ENCODE data around the gene RPS6KA2. TPM values are rescaled to one million over a fixed set of nuclear protein-coding genes. Genes with fewer than 3 reads are reported as not detected.

RPS6KA2 gene
- total RNA-seq, 1 donor from 2014 or later: 36.1 TPM

DNA sequence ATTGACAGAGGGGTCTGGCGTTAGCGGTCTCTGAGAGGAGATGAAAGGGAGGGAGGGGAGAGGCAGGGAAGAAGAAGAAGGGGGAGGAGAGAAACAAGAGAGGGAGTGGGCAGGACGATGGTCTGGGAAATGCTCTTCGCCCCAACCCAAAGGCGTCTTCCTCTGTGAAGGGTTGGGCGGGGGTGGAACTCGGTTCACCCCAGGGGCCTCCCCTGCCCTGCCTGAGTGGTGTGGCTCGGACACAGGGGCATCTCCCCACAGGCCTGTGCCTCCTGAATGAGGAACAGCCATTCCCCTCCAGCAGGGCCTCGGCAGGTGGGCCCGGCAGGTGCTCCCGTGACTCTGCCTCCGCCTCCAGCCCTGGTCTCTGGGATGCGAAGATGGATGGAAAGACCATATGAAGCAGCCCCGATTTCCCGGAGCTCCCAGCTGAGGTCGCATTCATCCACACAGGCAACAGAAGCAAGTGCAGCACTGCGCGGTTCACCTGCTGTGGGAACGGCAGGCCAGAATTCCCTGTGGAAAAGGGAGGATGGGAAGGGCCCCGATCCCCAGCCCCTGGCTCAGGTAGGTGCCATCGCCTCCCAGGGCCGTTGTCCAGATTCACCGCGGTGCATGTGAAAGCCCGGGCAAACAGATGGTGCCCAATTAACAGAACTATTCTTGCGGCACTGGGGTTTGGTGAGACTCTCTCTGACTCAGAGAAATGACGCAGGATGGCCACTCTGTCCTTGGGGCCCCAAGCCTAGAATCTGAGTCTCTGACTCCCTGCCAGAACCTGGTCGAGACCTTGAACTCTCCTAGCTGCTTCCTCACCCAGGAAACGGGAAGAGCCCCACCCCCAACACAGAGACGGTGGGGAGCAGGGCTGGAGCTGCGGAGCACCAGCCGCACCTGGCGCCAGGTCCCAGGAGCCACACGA is 29.4 kb upstream of the RPS6KA2 start:
- no peak for DNase-seq (ENCODE audit: low spot score)

DNA sequence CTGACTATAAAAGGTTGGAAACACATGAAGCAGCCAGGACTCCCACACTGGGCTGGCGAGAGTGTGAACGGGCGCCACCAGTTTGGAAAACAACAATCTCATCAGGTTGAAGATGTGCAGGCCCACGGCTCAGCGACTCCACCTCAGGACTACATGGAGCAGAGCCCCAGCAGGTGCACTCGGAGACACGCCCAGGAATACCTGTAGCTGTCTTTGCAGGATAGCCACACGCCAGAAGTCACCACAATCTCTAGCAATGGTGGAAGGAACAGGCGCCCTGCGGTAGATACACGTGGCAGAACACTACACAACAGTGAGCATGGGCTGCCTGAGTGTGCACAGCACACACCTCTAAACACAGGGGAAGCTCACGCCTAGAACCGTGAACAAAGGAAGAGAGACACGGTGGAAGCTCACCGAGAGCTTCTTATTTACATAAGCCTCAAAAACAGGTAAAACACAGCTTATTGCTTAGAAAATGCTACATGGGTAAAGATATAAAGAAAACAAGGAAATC is 28.7 kb upstream of the RPS6KA2 start:
- DNase-seq (ENCODE audit: low spot score): no peak

DNA sequence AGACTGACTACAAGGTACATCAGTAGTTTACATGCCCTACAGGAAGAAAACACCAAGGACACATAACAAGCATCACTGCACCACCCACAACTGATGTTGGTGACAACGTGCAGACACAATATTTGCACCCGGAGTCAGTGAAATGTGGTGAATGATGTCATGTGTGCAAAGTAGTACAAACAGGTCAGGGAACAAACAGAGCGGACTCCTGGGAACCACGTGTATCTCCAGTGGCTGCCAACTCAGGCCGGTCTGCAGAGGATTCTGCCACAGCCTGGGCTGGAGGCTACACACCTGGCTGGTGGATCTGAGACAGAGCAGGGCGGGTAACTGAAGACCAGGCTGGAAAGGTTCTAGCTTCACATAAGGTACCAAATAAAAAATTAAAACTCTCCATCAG is 28.2 kb upstream of the RPS6KA2 start:
- no peak for DNase-seq (ENCODE audit: low spot score)

DNA sequence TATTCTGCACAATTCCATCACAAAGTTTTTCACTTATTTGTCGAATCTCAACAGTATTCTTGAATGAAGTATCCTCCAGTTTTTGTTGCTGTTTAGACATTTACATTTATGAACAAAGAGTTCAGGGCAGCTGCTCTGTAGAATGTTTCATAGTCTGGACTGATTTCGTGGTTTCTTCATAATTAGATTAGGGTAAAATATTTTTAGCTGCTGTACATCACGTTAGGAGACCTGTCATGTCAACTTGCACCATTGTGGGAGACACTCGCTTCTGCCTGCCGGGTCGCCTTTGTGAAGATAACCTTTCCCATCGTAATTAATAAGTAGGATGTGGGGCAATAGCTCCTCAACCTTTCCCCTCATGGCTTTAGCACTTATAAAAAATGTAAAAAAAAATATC is 27.5 kb upstream of the RPS6KA2 start:
- DNase-seq (ENCODE audit: low spot score): no peak

DNA sequence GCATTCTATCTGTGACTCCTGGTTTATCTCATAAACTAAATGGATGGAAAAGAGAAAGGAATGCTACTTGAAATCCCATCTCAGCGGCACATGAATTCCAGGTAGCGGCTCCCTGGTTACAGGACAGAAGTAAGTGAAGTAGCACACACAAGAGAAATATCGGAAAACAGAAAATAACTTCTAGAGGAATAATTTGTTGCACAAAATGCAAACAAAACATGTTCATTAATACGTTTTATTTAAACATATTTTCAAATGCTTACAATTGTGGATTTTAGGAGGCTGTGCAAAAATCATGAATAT is 26.5 kb upstream of the RPS6KA2 start:
- DNase-seq (ENCODE audit: low spot score): no peak

DNA sequence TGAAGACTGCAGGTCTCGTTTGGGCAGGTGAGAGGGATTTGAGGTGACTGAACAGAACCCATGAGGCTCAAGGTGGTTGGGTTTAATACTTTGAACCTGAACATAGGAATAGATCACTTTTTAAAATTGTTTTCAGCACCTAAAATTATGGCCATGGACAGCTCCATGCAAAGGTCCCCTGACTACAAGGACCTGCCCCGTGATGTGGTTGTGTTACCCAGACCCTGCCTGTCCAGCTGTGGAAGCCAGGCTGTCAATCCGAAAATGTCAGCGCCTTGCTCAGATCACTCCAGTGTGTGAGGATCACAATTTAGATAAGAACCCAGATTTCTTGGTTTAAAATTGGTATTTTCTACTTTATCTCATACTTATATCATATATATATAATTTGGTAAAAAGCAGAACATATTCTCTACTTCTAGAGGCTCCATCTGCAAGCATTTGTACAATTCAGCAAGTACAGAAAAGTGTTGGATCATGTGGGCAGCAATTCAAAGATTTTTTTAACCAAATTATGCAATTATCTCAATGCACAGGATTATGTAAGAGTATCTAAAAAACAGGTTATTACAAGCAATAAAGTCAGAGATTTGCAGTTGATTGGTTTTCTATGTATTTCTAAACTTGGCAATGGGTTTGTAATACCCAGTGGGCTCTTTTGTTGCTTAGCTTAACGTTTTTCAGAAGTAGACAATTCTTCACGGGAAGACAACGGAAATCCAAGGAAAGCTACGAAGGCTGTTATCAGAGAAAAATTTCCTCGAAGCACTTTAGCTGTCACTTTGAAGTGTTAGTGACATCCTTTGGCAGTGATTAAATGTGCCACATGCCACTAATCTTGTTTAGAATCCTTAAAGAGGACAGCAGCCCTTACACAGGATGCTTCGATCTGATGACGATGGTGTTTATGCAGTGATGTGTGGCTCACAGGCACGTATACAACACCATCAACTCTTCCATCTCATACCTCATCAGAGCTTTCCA is 24.1 kb upstream of the RPS6KA2 start:
- no peak for DNase-seq (ENCODE audit: low spot score)

DNA sequence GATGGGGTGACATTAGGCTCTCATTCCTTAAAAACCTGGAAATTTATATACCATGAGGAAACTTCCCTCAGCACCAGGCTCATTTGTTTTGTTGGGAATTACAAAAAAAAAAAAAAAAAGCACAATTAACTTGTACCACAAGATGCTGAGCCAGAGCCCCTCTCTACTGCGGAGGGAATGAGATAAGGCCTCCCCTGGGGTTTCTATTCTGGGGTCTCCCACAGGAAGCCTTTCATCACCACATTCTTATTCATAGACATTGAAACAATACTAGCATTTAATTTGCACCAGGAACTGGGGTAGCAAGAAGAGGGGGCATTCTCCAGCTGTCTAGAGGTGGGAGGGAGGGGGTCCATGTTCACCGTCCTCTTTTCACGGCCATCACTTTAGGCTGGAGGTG is 23.0 kb upstream of the RPS6KA2 start:
- no peak for DNase-seq (ENCODE audit: low spot score)

DNA sequence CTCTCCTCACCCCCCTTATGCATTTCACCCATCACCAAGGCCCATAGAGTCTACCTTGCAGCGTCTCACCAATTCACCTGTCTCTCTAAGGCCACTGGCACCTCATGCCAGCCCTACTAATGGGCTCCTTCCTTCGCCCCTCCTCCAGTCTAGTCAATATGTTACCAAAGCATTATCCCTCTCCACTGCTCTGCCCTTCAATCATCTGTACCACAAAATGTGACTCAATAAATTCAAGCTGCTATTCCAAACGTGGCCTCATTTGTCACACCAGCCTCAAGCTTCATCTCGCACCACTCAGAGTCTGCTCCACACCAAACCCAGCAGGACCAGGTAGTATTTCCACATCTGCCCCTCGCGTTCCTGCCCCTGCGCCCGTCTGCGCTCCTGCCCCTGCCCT is 21.8 kb upstream of the RPS6KA2 start:
- DNase-seq (ENCODE audit: low spot score): no peak

DNA sequence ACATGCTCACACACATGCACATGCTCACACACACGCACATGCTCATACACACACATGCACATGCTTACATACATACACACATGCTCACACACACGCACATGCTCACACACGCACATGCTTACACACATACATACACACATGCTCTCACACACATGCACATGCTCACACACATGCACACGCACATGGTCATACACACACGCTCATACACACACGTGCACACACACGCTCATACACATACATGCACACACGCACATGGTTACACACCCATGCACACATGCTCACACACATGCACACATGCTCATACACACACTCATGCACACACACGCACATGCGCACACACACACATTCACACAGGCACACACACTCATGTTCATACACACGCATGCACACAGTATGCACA is 20.8 kb upstream of the RPS6KA2 start:
- no peak for DNase-seq (ENCODE audit: low spot score)

DNA sequence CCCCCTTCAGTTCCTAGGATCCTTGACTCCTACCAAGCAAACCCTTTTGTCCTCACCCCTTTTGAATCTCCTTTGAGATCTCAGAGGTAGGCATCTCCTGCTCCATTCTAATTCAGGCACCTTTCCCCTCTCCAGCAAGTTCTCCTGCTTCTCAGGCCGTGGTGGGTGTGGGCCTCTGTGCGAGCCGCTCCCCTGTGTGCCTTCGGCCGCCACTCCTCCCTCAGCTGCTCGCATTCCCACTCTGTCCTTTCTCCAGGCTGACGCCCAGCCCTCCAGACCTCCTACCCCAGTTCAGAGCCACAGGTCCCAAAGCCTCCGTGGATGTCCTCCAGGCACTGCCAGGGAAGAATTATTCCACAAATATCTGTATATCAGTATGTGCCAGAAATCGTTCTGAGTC is 19.7 kb upstream of the RPS6KA2 start:
- no peak for DNase-seq (ENCODE audit: low spot score)

DNA sequence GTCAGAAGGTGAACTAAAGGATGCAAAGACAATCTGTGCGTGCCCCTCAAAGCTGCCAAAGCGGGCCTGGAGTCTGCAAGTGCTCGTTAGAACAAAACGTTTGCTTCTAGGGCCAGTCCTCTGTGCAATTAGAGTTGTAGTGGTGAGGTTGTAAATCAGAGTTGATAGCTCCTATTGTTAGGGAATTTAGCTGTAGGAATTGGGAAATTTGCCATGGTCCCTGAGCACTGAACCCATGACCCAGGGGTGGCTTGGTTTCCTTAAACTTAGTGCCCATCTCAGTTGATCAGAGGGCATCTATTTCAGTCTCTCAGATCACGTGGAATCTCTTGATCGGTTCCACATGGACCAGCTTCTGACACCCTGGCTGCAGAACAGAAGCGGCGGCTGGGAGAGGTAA is 18.8 kb upstream of the RPS6KA2 start:
- no peak for DNase-seq (ENCODE audit: low spot score)

DNA sequence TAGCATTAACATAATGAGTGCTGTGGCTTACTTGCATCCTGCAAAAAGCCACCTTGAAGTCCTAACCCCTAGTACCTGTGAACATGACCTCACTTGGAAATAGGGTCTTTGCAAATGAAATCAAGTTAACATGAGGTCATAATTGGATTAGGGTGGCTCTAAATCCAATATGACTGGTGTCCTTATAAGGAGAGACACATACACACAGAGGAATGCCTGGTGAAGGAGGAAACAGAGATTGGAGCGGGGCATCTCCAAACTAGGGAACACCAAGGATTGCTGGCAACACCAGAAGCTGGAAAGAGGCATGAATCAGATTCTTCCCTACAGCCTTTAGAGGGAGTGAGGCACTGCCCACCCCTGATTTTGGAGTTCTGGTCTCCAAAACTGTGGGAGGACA is 17.6 kb upstream of the RPS6KA2 start:
- no peak for DNase-seq (ENCODE audit: low spot score)

DNA sequence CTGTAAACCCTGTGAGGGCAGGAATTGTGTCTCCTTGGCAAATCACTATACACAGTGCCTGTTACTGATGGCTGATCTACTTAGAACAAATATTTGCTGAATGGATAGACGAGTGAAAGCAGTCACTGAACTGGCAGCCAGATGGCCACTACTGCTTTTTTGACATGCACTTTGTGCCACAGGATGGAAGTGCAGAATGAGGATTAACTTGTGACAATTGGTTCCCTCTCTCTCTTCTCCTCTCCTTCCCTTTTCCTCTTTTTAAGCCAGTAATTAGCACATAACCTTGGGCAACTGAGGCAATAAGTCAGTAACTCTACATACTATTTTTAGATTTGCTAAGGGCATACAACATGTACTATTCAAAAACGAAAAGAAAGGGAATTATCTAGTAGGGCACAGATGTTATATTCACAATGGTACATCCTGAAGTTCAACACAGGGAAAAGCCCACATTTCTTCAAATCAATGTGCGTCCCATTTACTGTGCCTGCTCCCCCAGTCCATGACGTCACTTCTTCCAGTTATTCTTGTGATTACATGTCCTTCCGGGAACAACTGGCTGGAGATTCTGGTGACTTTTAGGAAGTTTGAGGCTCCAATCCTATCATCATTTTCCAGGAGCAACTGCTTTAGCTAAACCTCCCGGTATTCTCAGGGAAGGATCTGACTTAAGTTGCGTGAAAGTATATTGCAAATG is 17.0 kb upstream of the RPS6KA2 start:
- no peak for DNase-seq (ENCODE audit: low spot score)

DNA sequence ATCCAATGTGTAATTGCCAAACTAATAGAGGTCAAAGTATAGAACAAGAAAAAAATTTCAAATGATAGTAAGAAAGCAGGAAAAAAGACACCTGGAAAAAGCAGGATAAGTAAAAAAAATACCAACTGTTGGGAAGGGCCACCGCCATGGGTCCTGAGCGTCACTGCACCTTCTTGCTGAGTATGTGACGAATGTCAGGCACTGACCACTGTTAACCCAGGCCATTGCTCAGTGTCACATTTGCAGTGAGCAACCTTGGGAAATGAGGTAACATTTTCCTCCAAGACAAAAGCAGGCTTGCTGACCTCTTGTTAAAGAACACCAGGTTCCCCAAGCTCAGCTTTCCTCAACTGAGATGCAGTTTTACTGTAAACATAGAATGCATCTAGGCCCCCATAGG is 15.6 kb upstream of the RPS6KA2 start:
- no peak for DNase-seq (ENCODE audit: low spot score)

DNA sequence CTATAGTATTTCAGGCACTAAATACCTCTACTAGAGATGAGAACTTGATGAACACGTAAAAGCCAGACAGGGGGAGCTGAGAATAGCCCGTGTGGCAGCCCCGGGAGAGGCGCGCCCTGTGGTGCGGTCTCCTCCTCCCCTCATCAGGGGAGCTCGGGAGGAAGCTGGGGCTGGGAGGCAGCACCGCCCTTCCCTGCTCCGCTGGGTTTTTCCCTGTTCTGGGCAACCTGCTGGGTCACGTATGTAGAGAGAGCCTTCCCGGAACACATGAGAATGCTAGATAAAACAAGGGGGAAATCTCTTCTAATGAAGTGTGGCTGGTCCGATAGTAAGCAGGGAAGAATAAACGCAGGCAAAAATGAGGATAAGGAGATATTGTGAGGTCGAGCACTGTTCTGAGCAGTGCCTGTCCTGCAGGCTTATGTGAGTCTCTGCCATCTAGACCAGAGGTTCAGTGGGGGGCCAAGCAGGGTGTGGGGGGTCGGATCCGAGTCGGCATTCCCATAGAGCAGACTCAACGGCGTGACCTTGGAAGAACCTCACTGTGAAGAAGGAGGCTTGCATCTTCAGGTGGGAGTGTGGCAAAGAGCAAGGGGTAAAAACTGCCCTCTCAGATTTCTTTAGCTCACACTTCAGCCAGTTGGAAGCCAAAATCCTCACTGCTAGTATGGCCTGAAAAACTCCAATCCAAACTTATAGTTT is 13.4 kb upstream of the RPS6KA2 start:
- no peak for DNase-seq (ENCODE audit: low spot score)

DNA sequence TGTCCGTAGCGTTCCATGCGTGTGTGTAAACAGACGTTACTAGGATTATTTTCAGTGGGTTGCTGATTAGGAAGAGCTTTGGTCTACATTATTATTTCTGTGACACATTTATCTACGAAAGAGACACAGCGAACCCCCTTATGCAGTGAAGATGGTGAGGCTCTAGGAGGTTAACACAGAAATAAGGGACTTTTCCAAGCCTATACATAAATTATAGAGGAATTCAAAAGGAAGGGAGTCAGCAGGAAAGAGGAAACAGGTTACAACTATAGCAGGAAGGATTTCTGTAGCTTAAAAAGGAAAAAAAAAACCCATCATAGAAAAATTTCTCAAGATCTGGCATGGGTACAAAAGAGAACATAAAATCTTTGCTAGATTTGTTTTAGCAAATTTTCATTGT is 12.9 kb upstream of the RPS6KA2 start:
- DNase-seq (ENCODE audit: low spot score): no peak

DNA sequence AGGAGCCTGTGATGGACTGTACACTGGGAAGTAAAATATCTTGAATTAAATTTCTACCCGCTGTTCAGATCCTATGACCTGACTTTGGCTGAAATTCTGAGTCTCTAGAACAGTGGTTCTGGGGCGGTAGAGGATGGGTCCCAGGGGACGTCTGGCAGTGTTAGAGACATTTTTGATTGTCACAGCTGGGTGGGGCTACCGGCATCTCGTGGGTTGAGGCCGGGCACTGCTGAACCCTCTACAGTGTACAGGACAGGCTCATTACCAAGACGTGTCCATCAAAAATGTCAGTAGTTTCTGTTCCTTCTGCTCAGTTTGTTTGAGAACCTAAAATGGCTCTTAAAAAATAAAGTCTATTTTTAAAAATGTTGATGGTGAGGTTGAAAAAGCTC is 11.5 kb upstream of the RPS6KA2 start:
- DNase-seq (ENCODE audit: low spot score): no peak

DNA sequence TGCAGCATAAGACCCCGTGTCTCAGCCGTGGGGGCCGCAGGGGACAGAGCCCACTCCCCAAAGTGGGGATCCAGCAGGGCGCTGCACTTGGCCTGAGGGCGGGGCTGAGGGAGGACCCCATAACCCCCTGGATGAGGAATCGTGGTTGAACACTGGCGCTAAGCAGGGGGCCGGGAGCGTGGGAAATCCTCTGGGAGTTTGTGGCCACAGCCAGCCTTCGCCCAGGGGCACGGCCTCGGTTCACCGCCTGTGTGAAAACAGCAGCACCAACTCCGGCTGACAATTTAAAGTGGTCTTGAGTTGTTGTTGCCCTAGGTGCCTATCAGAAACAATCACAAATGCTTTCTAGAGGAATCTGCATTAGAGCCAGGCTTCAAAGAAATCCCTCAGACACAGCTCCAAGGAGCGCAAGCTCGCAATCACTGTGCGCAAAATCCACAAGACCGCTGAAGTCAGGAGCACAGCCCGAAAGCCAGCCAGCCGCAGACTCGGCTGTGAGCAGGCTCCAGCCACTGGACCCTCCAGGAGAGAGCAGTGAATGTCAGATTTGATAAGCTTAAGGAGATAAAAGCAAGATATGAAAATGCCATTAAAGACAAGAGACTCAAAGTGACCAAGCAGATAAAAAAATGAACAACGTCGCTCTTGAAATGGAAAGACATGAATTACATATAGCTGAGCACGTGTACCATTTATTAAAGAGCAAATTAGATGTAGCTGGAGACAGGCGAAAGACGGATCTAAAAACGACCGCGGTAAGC is 10.9 kb upstream of the RPS6KA2 start:
- DNase-seq (ENCODE audit: low spot score): no peak

DNA sequence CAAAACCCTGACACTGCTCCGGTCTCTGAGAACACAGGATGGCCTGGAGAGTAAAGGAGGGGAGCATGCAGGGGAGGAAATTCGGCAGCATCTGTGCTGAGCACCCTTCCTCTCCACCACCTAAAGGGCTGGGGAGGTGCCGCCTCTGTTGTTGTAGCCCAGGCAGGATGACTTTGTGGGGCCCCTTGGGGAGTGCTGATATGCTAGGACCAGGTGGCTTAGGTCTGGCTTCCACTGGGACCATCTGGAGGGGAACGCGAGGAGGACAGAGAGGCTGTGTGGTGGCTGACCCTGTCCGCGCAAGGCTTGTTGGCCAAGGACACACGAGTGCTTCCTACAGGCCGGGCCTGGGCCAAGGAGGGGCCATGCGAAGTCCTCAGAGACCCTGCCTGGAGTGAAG is 9.9 kb upstream of the RPS6KA2 start:
- DNase-seq (ENCODE audit: low spot score): no peak

DNA sequence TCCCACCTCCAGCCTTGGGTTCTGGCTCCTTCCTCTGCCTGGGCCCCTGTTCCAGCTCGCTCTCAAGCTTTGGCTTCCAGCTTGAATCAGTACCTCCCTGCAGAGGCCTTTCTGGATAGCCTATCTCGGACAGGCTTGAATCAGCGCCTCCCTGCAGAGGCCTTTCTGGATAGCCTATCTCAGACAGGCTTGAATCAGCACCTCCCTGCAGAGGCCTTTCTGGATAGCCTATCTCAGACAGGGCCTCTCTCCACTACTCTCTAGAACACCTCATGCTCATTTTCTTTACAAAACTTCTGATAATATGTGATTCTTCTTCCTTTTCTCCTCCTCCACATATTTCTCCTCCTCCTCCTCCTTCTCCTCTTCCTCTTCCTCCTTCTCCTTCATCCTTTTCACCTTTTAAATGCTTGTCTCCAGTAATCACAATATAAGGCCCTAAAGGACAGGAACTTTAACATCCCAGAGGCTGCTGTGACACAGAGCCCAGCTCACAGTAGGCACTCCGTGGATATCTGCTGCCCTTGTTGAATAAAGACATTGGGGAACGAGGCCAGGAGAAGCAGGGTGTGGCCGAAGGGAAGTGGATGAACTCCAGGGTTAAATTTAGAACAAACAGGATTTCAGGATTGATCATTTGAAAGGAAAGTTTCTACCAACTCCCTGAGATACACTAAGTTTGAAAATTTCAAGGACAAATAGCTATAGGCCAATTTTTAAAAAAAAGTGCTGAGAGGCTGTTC is 9.3 kb upstream of the RPS6KA2 start:
- DNase-seq (ENCODE audit: low spot score): no peak

All from mucosa of gallbladder (tissue), 1 donor.